GM12878 (cell line): ENCODE measurements around the gene MAN2A2. TPM values are rescaled to one million over a fixed set of nuclear protein-coding genes. Genes with fewer than 3 reads are reported as not detected.

Experiments used
- ATAC-seq: fragments of 200-7000 bp; cut with Tn5 transposase; 3 replicates; pipeline ENCODE4 v1.9.1; 2020; ENCODE audit warnings: mild to moderate bottlenecking, moderate library complexity
- BruUV-seq: library from RNA; stranded (reverse); fragments of 400-500 nt; replicated peaks from 2 replicates; lab custom pipeline; 2021; lab: Mats Ljungman, UMichigan
- CTCF ChIA-PET: fragments of 300-600 bp; sonication (Branson Sonifier 250); formaldehyde crosslinking; extraction: SDS; loops from one replicate; lab custom pipeline; 2021; ENCODE audit warnings: inconsistent platforms; lab: Yijun Ruan, JAX
- POLR2A ChIA-PET: fragments of 350-600 bp; formaldehyde crosslinking; extraction: SDS; loops from one replicate; lab custom pipeline; 2021; ENCODE audit warnings: inconsistent platforms; lab: Charles Lee
- RAD21 ChIA-PET: fragments of 300-600 bp; sonication (Branson Sonifier 250); formaldehyde crosslinking; loops from one replicate; lab custom pipeline; 2023; ENCODE audit warnings: antibody characterized with exemption; ENCODE audit not compliant: unreplicated experiment; lab: Charles Lee
- SMC1A ChIA-PET: fragments of 300-600 bp; sonication (Branson Sonifier 250); formaldehyde crosslinking; loops from one replicate; lab custom pipeline; 2023; ENCODE audit not compliant: unreplicated experiment, uncharacterized antibody; lab: Charles Lee
- DNase-seq: peaks from one replicate; pipeline ENCODE4 v3.0.0-alpha.2; 2011; ENCODE audit warnings: low read depth, low spot score
- FAIRE-seq: peaks from 3 replicates; lab custom pipeline; 2011; peaks lifted over from hg19 to GRCh38; lab: Jason Lieb, UNC
- H2AFZ ChIP-seq: 2 replicates; pipeline ENCODE4 v1.6.0; 2011; ENCODE audit warnings: low read depth, low read length, control low read depth; ENCODE audit not compliant: control insufficient read depth
- H3K27ac ChIP-seq: 2 replicates; pipeline ENCODE4 v1.5.1; 2011; ENCODE audit warnings: control low read depth; ENCODE audit not compliant: control insufficient read depth, insufficient read depth
- H3K27me3 ChIP-seq, 2 experiments: replicated peaks in 1 of 2; 2 replicates each; pipeline versions ENCODE4 v1.6.0 to v1.6.1; 2011; ENCODE audit warnings: low read length in 1 of 2; ENCODE audit not compliant: control insufficient read depth in 2 of 2, insufficient read depth in 2 of 2
- H3K36me3 ChIP-seq, 2 experiments: 2 replicates each; pipeline ENCODE4 v1.5.1; 2011; ENCODE audit warnings: low read length in 1 of 2; ENCODE audit not compliant: control insufficient read depth in 2 of 2, insufficient read depth in 2 of 2
- H3K4me1 ChIP-seq: 2 replicates; pipeline ENCODE4 v1.6.1; 2011; ENCODE audit warnings: mild to moderate bottlenecking, low read length, moderate library complexity, mixed read lengths; ENCODE audit not compliant: control insufficient read depth, insufficient read depth
- H3K4me2 ChIP-seq: 2 replicates; pipeline ENCODE4 v1.6.0; 2011; ENCODE audit warnings: control low read depth; ENCODE audit not compliant: control insufficient read depth, insufficient read depth
- H3K4me3 ChIP-seq: fragments of 200-600 bp; sonication (generic); 2 replicates; pipeline ENCODE4 v1.5.1; 2016
- H3K79me2 ChIP-seq: 2 replicates; pipeline ENCODE4 v1.6.0; 2011; ENCODE audit warnings: low read length; ENCODE audit not compliant: control insufficient read depth, insufficient read depth
- H3K9ac ChIP-seq: 2 replicates; pipeline ENCODE4 v1.8.0; 2011; ENCODE audit warnings: low read length, control low read depth, mixed read lengths; ENCODE audit not compliant: control insufficient read depth, insufficient read depth
- H3K9me3 ChIP-seq: replicated peaks from 3 replicates; pipeline ENCODE4 v1.5.1; 2011; ENCODE audit warnings: mild to moderate bottlenecking, low read length; ENCODE audit not compliant: control insufficient read depth, insufficient read depth
- H4K20me1 ChIP-seq: 2 replicates; pipeline ENCODE4 v1.6.0; 2011; ENCODE audit not compliant: control insufficient read depth, insufficient read depth
- BRCA1 ChIP-seq: IDR thresholded peaks from 2 replicates; pipeline ENCODE4 v1.6.1; 2011; ENCODE audit warnings: low read depth, low read length, improper control_type of control experiment
- CREB1 ChIP-seq: IDR thresholded peaks from 2 replicates; pipeline ENCODE4 v1.6.1; 2012; ENCODE audit warnings: low read depth, mild to moderate bottlenecking, inconsistent platforms
- DPF2 ChIP-seq: fragments of 450-650 bp; IDR thresholded peaks from 2 replicates; pipeline ENCODE4 v1.6.1; 2017; ENCODE audit warnings: mild to moderate bottlenecking
- KDM1A ChIP-seq: fragments of 200-600 bp; sonication (generic); IDR thresholded peaks from 2 replicates; pipeline ENCODE4 v1.6.1; 2016; ENCODE audit warnings: borderline replicate concordance
- SIN3A ChIP-seq: IDR thresholded peaks from 2 replicates; pipeline ENCODE4 v1.6.1; 2012; ENCODE audit warnings: low read depth, low read length, improper control_type of control experiment
- TCF7 ChIP-seq: IDR thresholded peaks from 2 replicates; pipeline ENCODE4 v1.6.1; 2014; ENCODE audit warnings: antibody characterized with exemption, borderline replicate concordance
- WGBS: methylation state at CpG from one replicate; pipeline ENCODE4 v1.1.6; 2016; ENCODE audit warnings: low lambda C conversion rate; ENCODE audit not compliant: insufficient replicate concordance, insufficient coverage; ENCODE audit errors: missing lambda C conversion rate; 5-methylcytosine and 5-hydroxymethylcytosine counted together
- in situ Hi-C: fragments of 300-500 bp; cut with MboI; formaldehyde crosslinking; loops from 9 replicates; pipeline ENCODE4 v1.14.3; 2018; ENCODE audit warnings: mixed read lengths
- intact Hi-C: fragments of 100-400 bp; cut with micrococcal nuclease; formaldehyde crosslinking; loops from one replicate; pipeline ENCODE4 v1.14.2; 2022; ENCODE audit not compliant: unreplicated experiment
- polyA plus RNA-seq, 11 experiments: library from polyadenylated mRNA; depleted of rRNA in 4 of 11; unstranded in 6 of 11; stranded (reverse) in 5 of 11; fragments of >200 nt; fragmentation: Nextera tagmentation in 4 of 11; fragmentation: Illumina TruSeq in 1 of 11; extraction: Ambion mirVana in 4 of 11; extraction: Trizol in 1 of 11; gene quantifications; 1 replicate in 1 of 11; 2 replicates in 10 of 11; pipeline versions ENCODE4 v1.2.1 to v1.2.3, GENCODE V29; 2011 to 2016; ENCODE audit warnings: inconsistent platforms in 2 of 11, missing spikeins in 2 of 11, low read depth in 1 of 11
- total RNA-seq, 4 experiments: library from RNA; depleted of rRNA in 3 of 4; stranded (reverse); fragments of >200 nt in 3 of 4; fragmentation: Illumina TruSeq in 1 of 4; extraction: Trizol in 1 of 4; gene quantifications; 2 replicates each; pipeline versions ENCODE4 v1.2.1 to v1.2.3, GENCODE V29; 2013 to 2021
- TF ChIP-seq, protein P1 (sequence below): fragments of 450-650 bp; IDR thresholded peaks from 2 replicates; pipeline ENCODE4 v1.6.1; 2018; ENCODE audit warnings: borderline replicate concordance, mild to moderate bottlenecking; ENCODE audit not compliant: partially characterized antibody
- TF ChIP-seq, protein P2 (sequence below): IDR thresholded peaks from 2 replicates; pipeline ENCODE4 v1.6.1; 2012; ENCODE audit warnings: low read depth, low read length, improper control_type of control experiment
- TF ChIP-seq, protein P3 (sequence below): fragments of 450-650 bp; IDR thresholded peaks from 2 replicates; pipeline ENCODE4 v1.6.1; 2017; ENCODE audit warnings: mild to moderate bottlenecking, low read depth, inconsistent platforms; ENCODE audit not compliant: poor library complexity, severe bottlenecking
- TF ChIP-seq, protein P4 (sequence below): fragments of 450-650 bp; IDR thresholded peaks from 2 replicates; pipeline ENCODE4 v1.6.1; 2016; ENCODE audit warnings: mild to moderate bottlenecking
- TF ChIP-seq, protein P5 (sequence below): IDR thresholded peaks from 2 replicates; pipeline ENCODE4 v1.6.1; 2012; ENCODE audit warnings: low read depth, low read length, improper control_type of control experiment

The MAN2A2 gene
- total and polyA plus RNA-seq, 10 of the 15 experiments (the other 5 are each of a cell fraction or from before 2014, with no cell fraction given): 4.2 to 79.4 (median 23.2) TPM

DNA sequence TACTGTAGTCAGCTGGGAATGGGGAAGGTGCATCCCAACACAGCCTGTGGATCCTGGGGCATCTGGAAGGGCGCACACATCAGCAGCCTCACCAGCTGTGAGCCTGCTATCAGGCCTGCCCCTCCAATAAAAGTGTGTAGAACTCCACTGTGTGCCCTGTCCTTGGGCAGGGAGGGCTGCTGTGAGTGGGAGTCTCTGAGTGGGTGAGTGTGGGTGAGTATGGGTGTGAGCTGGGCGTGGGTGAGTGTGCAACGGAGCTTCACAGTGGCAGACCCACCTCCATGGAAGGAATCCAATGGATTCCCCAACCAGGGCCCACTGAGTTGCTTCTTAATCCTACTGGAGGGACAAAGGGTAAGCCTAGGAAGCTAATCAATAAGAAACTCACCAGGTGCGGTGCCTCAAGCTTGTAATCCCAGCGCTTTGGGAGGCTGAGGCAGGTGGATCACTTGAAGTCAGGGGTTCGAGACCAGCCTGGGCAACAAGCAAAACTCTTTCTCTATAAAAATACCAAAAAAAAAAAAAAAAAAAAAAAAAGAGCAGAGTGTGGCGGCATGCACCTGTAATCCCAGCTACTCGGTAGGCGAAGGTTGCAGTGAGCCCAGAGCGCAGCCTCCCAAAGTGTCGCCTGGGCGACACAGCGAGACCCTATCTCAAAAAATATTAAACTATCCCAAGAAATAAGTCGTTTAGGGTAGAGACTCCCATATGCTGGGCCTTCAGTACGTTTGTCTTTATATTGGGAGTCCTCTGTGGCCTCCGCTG, 51.0 kb downstream of the MAN2A2 start:
- no peak overlapping the region for H3K9ac ChIP-seq
- 76% methylated on average over 15 of the region's 16 CpGs for WGBS
- intact Hi-C loops: loop anchor here (1.0 kb wide), 1 partner anchor 19 kb away; the partner anchor contains the start of gene UNC45A

More for the DNA sequence above, 51.0 kb downstream of the MAN2A2 start:
- peaks cover 3% of the 10 kb centered on the region; the same call in 1 of the 2 replicates for H3K4me1 ChIP-seq
- H3K4me2 ChIP-seq: peak overlapping the region; percentile 45; the same call in 1 of the 2 replicates
- BruUV-seq: no TSS peak
- no peak for TF ChIP-seq DPF2
- TF ChIP-seq CREB1: no peak
- TF ChIP-seq, protein P1, sequence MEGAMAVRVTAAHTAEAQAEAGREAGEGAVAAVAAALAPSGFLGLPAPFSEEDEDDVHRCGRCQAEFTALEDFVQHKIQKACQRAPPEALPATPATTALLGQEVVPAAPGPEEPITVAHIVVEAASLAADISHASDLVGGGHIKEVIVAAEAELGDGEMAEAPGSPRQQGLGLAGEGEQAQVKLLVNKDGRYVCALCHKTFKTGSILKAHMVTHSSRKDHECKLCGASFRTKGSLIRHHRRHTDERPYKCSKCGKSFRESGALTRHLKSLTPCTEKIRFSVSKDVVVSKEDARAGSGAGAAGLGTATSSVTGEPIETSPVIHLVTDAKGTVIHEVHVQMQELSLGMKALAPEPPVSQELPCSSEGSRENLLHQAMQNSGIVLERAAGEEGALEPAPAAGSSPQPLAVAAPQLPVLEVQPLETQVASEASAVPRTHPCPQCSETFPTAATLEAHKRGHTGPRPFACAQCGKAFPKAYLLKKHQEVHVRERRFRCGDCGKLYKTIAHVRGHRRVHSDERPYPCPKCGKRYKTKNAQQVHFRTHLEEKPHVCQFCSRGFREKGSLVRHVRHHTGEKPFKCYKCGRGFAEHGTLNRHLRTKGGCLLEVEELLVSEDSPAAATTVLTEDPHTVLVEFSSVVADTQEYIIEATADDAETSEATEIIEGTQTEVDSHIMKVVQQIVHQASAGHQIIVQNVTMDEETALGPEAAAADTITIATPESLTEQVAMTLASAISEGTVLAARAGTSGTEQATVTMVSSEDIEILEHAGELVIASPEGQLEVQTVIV: no peak
- TF ChIP-seq, protein P2, sequence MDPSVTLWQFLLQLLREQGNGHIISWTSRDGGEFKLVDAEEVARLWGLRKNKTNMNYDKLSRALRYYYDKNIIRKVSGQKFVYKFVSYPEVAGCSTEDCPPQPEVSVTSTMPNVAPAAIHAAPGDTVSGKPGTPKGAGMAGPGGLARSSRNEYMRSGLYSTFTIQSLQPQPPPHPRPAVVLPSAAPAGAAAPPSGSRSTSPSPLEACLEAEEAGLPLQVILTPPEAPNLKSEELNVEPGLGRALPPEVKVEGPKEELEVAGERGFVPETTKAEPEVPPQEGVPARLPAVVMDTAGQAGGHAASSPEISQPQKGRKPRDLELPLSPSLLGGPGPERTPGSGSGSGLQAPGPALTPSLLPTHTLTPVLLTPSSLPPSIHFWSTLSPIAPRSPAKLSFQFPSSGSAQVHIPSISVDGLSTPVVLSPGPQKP: no peak
- no peak for TF ChIP-seq BRCA1
- no peak for TF ChIP-seq SIN3A
- TF ChIP-seq, protein P3, sequence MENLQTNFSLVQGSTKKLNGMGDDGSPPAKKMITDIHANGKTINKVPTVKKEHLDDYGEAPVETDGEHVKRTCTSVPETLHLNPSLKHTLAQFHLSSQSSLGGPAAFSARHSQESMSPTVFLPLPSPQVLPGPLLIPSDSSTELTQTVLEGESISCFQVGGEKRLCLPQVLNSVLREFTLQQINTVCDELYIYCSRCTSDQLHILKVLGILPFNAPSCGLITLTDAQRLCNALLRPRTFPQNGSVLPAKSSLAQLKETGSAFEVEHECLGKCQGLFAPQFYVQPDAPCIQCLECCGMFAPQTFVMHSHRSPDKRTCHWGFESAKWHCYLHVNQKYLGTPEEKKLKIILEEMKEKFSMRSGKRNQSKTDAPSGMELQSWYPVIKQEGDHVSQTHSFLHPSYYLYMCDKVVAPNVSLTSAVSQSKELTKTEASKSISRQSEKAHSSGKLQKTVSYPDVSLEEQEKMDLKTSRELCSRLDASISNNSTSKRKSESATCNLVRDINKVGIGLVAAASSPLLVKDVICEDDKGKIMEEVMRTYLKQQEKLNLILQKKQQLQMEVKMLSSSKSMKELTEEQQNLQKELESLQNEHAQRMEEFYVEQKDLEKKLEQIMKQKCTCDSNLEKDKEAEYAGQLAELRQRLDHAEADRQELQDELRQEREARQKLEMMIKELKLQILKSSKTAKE: no peak
- no peak for TF ChIP-seq KDM1A
- TF ChIP-seq, protein P4, sequence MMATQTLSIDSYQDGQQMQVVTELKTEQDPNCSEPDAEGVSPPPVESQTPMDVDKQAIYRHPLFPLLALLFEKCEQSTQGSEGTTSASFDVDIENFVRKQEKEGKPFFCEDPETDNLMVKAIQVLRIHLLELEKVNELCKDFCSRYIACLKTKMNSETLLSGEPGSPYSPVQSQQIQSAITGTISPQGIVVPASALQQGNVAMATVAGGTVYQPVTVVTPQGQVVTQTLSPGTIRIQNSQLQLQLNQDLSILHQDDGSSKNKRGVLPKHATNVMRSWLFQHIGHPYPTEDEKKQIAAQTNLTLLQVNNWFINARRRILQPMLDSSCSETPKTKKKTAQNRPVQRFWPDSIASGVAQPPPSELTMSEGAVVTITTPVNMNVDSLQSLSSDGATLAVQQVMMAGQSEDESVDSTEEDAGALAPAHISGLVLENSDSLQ: no peak
- TF ChIP-seq, protein P5, sequence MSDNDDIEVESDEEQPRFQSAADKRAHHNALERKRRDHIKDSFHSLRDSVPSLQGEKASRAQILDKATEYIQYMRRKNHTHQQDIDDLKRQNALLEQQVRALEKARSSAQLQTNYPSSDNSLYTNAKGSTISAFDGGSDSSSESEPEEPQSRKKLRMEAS: no peak
- TF ChIP-seq TCF7: no peak
- CTCF ChIA-PET: interaction anchor here (0.8 to 6.4 kb wide), 9 partner anchors 11 to 1307 kb away, joined by 3 to 74 read pairs (median 5); partner anchors contain the start of genes HDDC3, PRC1 and UNC45A
- RAD21 ChIA-PET: interaction anchor here (0.9 to 4.5 kb wide), 14 partner anchors 9 to 318 kb away, joined by 3 to 24 read pairs (median 3); partner anchors contain the start of genes HDDC3, MAN2A2, UNC45A and VPS33B
- peak overlapping the region; percentile 87; the same call in 1 of the 2 replicates for H3K4me3 ChIP-seq
- no peaks in the 10 kb centered on the region for H3K9me3 ChIP-seq
- H3K27me3 ChIP-seq: no peaks in the 10 kb centered on the region
- no peak for FAIRE-seq
- DNase-seq: no peak
- POLR2A ChIA-PET: interaction anchor here (0.6 to 3.6 kb wide), 15 partner anchors 8 to 748 kb away, joined by 3 to 26 read pairs (median 3); partner anchors contain the start of genes BLM, HDDC3, PRC1 and UNC45A
- in situ Hi-C loops: loop anchor here (25.0 kb wide), 1 partner anchor 1367 kb away; the partner anchor contains the start of gene TICRR
- H2AFZ ChIP-seq: no peak overlapping the region
- peaks cover 24% of the 10 kb centered on the region for H3K79me2 ChIP-seq
- no peak overlapping the region for H3K27ac ChIP-seq
- H3K36me3 ChIP-seq: peaks cover 22 to 23% of the 10 kb centered on the region in 2 experiments
- H4K20me1 ChIP-seq: no peaks in the 10 kb centered on the region
- no peak for ATAC-seq
- SMC1A ChIA-PET: interaction anchor here (0.8 to 4.1 kb wide), 5 partner anchors 20 to 318 kb away, joined by 3 to 18 read pairs (median 6); partner anchors contain the start of genes HDDC3 and UNC45A
